Activated CD8-positive, alpha-beta T cell treated with anti-CD3 and anti-CD28 coated beads for 36 hours (primary cell): ENCODE results near the gene KIAA0408. TPM values are rescaled to one million over a fixed set of nuclear protein-coding genes. Genes with fewer than 3 reads are reported as not detected.
"Not testable (repeated sequence)": the region's sequence is repeated elsewhere in the genome, so short reads cannot be mapped to it uniquely, and the experiment has no call there.

Experiments
- ATAC-seq: fragments of 200-7000 bp; cut with Tn5 transposase; one replicate; pipeline ENCODE4 v1.10.0; 2021; ENCODE audit warnings: mild to moderate bottlenecking, moderate library complexity
- CTCF ChIA-PET: fragments of 350-600 bp; sonication (Branson Sonifier 250); formaldehyde crosslinking; loops from one replicate; lab custom pipeline; 2021; ENCODE audit warnings: antibody characterized with exemption; lab: Charles Lee
- POLR2A ChIA-PET: fragments of 350-600 bp; sonication (Branson Sonifier 250); formaldehyde crosslinking; loops from one replicate; lab custom pipeline; 2021; ENCODE audit warnings: antibody characterized with exemption; lab: Charles Lee
- DNase-seq: peaks from one replicate; pipeline ENCODE4 v3.0.0-alpha.2; 2020
- H3K27ac Mint-ChIP-seq: one replicate; pipeline ENCODE4 v1.8.0; 2021; ENCODE audit warnings: mild to moderate bottlenecking, mixed read lengths
- H3K27me3 Mint-ChIP-seq: one replicate; pipeline ENCODE4 v1.8.0; 2021; ENCODE audit warnings: mixed read lengths
- H3K36me3 Mint-ChIP-seq: one replicate; pipeline ENCODE4 v1.8.0; 2021; ENCODE audit warnings: low read depth, mixed read lengths
- H3K4me1 Mint-ChIP-seq: one replicate; pipeline ENCODE4 v1.8.0; 2021; ENCODE audit warnings: low read depth, mixed read lengths
- H3K4me3 Mint-ChIP-seq: one replicate; pipeline ENCODE4 v1.8.0; 2021; ENCODE audit warnings: mild to moderate bottlenecking, moderate library complexity, mixed read lengths
- H3K9me3 Mint-ChIP-seq: one replicate; pipeline ENCODE4 v1.8.0; 2021; ENCODE audit warnings: mixed read lengths
- intact Hi-C: fragments of 100-400 bp; cut with micrococcal nuclease; formaldehyde crosslinking; loops from one replicate; pipeline ENCODE4 v1.10.0; 2022
- total RNA-seq, 2 experiments: library from RNA; stranded (reverse); gene quantifications; one replicate each; pipeline ENCODE4 v1.2.3, GENCODE V29; 2021
- TF ChIP-seq, protein P1 (sequence below): fragments of 200-600 bp; IDR thresholded peaks from one replicate; pipeline ENCODE4 v1.8.0; 2022; ENCODE audit warnings: antibody characterized with exemption, mild to moderate bottlenecking

Gene KIAA0408
- total RNA-seq, 2 experiments from 2014 or later = 1.8 to 2.6 TPM

DNA sequence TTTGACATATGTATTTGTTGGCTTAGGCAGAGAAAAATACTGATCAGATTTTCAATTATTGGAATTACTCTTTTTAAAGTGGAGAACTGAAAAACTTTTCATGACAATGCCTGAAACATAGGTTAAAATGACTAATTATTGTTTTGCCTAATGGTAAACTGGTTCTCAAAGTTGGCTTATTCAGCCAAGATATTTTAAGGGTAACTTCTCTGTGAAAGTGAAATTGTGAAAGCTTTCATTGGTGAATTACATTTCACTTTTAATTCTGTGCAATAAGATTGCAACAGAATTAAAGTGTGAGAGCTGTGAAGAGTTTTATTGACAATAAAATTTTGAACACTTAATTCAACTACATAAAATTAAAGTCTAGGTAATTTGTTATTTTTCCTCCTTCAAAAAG lies 24.5 kb downstream of the KIAA0408 start:
- no peak for ATAC-seq
- TF ChIP-seq, protein P1, sequence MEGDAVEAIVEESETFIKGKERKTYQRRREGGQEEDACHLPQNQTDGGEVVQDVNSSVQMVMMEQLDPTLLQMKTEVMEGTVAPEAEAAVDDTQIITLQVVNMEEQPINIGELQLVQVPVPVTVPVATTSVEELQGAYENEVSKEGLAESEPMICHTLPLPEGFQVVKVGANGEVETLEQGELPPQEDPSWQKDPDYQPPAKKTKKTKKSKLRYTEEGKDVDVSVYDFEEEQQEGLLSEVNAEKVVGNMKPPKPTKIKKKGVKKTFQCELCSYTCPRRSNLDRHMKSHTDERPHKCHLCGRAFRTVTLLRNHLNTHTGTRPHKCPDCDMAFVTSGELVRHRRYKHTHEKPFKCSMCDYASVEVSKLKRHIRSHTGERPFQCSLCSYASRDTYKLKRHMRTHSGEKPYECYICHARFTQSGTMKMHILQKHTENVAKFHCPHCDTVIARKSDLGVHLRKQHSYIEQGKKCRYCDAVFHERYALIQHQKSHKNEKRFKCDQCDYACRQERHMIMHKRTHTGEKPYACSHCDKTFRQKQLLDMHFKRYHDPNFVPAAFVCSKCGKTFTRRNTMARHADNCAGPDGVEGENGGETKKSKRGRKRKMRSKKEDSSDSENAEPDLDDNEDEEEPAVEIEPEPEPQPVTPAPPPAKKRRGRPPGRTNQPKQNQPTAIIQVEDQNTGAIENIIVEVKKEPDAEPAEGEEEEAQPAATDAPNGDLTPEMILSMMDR = no peak
- ChIA-PET POLR2A (no interaction called here), CTCF (no interaction called here)
- H3K4me1 Mint-ChIP-seq = no peaks in the 10 kb centered on the region
- no peak overlapping the region for H3K27ac Mint-ChIP-seq
- H3K27me3 Mint-ChIP-seq = peaks cover 5% of the 10 kb centered on the region
- H3K36me3 Mint-ChIP-seq = no peaks in the 10 kb centered on the region
- no peak overlapping the region for H3K4me3 Mint-ChIP-seq
- intact Hi-C loops = no loop called here
- no peaks in the 10 kb centered on the region for H3K9me3 Mint-ChIP-seq
- DNase-seq = no peak

DNA sequence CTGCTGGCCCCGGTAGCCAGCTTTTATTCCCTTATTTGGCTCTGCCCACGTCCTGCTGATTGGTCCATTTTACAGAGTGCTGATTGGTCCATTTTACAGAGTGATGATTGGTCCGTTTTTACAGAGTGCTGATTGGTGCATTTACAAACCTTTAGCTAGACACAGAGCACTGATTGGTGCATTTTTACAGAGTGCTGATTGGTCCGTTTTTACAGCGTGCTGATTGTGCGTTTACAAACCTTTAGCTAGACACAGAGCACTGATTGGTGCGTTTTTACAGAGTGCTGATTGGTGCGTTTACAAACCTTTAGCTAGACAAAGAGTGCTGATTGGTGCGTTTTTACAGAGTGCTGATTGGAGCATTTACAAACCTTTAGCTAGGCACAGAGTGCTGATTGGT lies 30.6 kb downstream of the KIAA0408 start:
- H3K4me1 Mint-ChIP-seq, H3K36me3 Mint-ChIP-seq, ATAC-seq, DNase-seq, intact Hi-C loops, H3K4me3 Mint-ChIP-seq, H3K27me3 Mint-ChIP-seq, H3K27ac Mint-ChIP-seq: not testable (repeated sequence)
- H3K9me3 Mint-ChIP-seq = peaks cover 10% of the 10 kb centered on the region
- ChIA-PET CTCF (interaction anchor here (0.9 kb wide), 1 partner anchor 110 kb away, joined by 3 read pairs; no protein-coding TSS in a partner anchor), POLR2A (interaction anchor here (0.8 kb wide), 1 partner anchor 11 kb away, joined by 3 read pairs; no protein-coding TSS in a partner anchor)

DNA sequence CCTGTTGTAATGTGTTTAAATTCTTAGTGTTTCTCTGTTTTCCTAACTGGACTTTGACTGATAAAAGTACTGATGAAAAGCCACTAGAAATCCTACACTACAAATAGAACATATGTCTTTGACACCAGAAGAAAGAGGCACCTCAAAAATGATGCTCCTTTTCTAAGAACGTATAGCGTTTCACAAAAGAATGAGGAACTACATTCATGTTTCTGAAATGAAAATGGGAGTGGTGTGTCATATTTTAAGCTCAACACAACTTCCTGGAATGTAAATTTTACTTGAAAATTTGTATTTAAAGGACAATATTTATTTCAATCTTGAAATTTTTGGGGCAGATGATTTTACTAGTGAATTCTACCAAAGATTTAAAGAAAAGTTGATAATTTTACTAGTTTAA lies 35.3 kb downstream of the KIAA0408 start:
- ATAC-seq = no peak
- ChIA-PET CTCF (no interaction called here), POLR2A (no interaction called here)
- H3K4me1 Mint-ChIP-seq = peaks cover 22% of the 10 kb centered on the region
- TF ChIP-seq, protein P1 = no peak
- H3K27ac Mint-ChIP-seq = no peak overlapping the region
- no peak overlapping the region for H3K4me3 Mint-ChIP-seq
- intact Hi-C loops = loop anchor here (5.0 kb wide), 1 partner anchor 82 kb away; the partner anchor contains the start of gene ECHDC1
- H3K9me3 Mint-ChIP-seq = peaks cover 10% of the 10 kb centered on the region
- peaks cover 6% of the 10 kb centered on the region for H3K27me3 Mint-ChIP-seq
- H3K36me3 Mint-ChIP-seq = no peaks in the 10 kb centered on the region
- no peak for DNase-seq

DNA sequence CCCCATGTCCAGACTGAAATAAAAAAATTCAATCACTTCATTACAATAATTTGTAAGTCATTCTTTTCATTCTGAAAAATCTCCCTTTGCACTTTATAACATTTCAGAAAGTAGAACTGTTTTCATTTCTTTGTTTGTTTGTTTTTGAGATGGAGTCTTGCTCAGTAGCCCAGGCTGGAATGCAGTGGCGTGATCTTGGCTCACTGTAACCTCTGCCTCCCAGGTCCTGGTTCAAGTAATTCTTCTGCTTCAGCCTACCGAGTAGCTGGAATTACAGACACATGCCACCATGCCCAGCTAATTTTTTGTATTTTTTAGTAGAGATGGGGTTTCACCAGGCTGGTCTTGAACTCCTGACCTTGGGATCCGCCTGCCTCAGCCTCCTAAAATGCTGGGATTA lies 38.0 kb downstream of the KIAA0408 start:
- not testable (repeated sequence) for DNase-seq, H3K4me3 Mint-ChIP-seq, H3K9me3 Mint-ChIP-seq, H3K27me3 Mint-ChIP-seq, ATAC-seq, H3K36me3 Mint-ChIP-seq
- Mint-ChIP-seq H3K27ac (peak overlapping the region; percentile 83), H3K4me1 (peaks cover 22% of the 10 kb centered on the region)
- intact Hi-C loops = loop anchor here (2.0 to 5.0 kb wide), 2 partner anchors 64 to 79 kb away; partner anchors contain the start of gene ECHDC1
- POLR2A ChIA-PET = interaction anchor here (1.0 kb wide), 1 partner anchor 95 kb away, joined by 3 read pairs; no protein-coding TSS in a partner anchor
- CTCF ChIA-PET = interaction anchor here (0.8 to 1.6 kb wide), 7 partner anchors 63 to 156 kb away, joined by 3 to 7 read pairs (median 3); no protein-coding TSS in a partner anchor

DNA sequence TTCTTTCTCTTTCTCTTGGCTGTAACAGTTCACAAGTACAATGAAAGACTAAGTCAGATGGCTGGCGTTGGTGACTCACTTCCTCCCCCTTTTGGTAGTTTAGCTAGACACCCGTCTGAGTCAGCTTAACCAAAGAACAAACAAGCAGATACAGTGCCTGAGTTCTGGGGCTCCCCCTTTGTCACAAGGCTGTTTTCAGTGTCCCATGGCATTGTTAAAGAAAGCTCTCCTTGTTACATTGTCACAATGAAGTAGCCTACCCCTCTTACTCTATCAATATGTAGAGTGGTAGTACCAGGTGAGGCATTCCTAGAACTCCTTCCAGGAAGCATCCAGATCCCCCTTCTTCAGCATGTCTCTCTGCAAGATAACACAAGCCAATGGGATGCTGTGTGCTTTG lies 38.6 kb downstream of the KIAA0408 start:
- ChIA-PET CTCF (interaction anchor here (0.8 to 1.6 kb wide), 7 partner anchors 64 to 233 kb away, joined by 3 to 7 read pairs (median 3); no protein-coding TSS in a partner anchor), POLR2A (interaction anchor here (1.0 kb wide), 1 partner anchor 95 kb away, joined by 3 read pairs; no protein-coding TSS in a partner anchor)
- peaks cover 4% of the 10 kb centered on the region for H3K27me3 Mint-ChIP-seq
- H3K4me1 Mint-ChIP-seq = peaks cover 22% of the 10 kb centered on the region
- H3K4me3 Mint-ChIP-seq = peak overlapping the region; percentile 7
- H3K9me3 Mint-ChIP-seq = no peaks in the 10 kb centered on the region
- H3K27ac Mint-ChIP-seq = peak overlapping the region; percentile 83
- intact Hi-C loops = loop anchor here (2.0 to 5.0 kb wide), 2 partner anchors 64 to 78 kb away; partner anchors contain the start of gene ECHDC1
- H3K36me3 Mint-ChIP-seq = no peaks in the 10 kb centered on the region
- peak; percentile 99 for ATAC-seq
- DNase-seq = peak; percentile 94
- TF ChIP-seq, protein P1 = no peak

DNA sequence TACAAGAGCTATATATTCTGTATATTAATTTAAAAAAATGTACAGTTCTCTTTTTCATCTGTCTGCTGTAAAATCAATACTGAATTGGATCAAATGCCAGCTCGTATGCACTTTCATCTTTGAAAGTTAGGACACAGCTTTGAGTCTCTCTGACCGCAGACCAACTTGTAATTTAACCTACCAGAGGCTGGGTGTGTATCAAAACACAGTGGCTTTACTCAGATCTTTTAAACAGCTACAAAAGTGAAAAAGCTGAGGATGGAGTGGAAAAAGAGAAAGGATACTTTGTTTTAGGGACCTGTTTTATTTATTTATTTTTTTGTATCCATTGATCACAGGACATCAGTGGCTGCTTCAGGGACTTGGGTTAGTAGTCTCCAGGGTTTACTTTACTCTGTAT lies 44.1 kb downstream of the KIAA0408 start:
- intact Hi-C loops = no loop called here
- Mint-ChIP-seq H3K36me3 (no peaks in the 10 kb centered on the region), H3K27ac (no peak overlapping the region), H3K4me3 (no peak overlapping the region), H3K9me3 (no peaks in the 10 kb centered on the region), H3K4me1 (peaks cover 4% of the 10 kb centered on the region), H3K27me3 (peaks cover 4% of the 10 kb centered on the region)
- ChIA-PET POLR2A (no interaction called here), CTCF (no interaction called here)
- DNase-seq = no peak
- no peak for ATAC-seq
- TF ChIP-seq, protein P1 = no peak

DNA sequence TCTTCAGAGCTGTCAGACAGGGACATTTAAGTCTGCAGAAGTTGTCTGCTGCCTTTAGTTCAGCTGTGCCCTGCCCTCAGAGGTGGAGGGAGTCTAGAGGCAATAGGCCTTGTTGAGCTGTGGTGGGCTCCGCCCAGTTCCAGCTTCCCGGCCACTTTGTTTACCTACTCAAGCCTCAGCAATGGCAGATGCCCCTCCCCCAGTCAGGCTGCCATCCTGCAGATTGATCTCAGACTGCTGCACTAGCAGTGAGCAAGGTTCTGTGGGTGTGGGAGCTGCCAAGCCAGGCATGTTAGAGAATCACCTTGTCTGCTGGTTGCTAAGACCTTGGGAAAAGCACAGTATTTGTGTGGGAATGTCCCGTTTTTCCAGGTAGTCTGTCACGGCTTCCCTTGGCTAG lies 46.1 kb downstream of the KIAA0408 start:
- H3K36me3 Mint-ChIP-seq, H3K27me3 Mint-ChIP-seq, H3K9me3 Mint-ChIP-seq, H3K4me1 Mint-ChIP-seq, intact Hi-C loops, DNase-seq, H3K27ac Mint-ChIP-seq, POLR2A ChIA-PET, H3K4me3 Mint-ChIP-seq, CTCF ChIA-PET, ATAC-seq: not testable (repeated sequence)

DNA sequence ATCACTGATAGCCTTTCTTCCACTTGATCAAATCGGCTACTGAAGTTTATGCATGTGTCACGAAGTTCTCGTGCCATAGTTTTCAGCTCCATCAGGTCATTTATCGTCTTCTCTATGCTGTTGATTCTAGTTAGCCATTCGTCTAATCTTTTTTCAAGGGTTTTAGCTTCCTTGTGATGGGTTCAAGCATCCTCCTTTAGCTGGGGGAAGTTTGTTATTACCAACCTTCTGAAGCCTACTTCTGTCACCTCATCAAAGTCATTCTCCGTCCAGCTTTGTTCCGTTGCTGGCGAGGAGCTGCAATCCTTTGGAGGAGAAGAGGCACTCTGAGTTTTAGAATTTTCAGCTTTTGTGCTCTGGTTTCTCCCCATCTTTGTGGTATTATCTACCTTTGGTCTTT lies 47.2 kb downstream of the KIAA0408 start:
- DNase-seq, H3K9me3 Mint-ChIP-seq, intact Hi-C loops, H3K4me1 Mint-ChIP-seq, POLR2A ChIA-PET, H3K27me3 Mint-ChIP-seq, ATAC-seq, H3K27ac Mint-ChIP-seq, H3K4me3 Mint-ChIP-seq, CTCF ChIA-PET, H3K36me3 Mint-ChIP-seq: not testable (repeated sequence)
